ENCODE data around the gene TIGD6.

TIGD6 gene

GRCh38 chr5:150042459-150042858, 42.0 kb upstream of the TIGD6 start:
- Histone ChIP-seq H3K36me3 (ENCODE audit: low read length) (peaks cover 34% of the 10 kb centered on the region), H3K27me3 (ENCODE audit: low read length) (no peaks in the 10 kb centered on the region), H3K4me3 (ENCODE audit: insufficient read depth, low read length, poor library complexity, severe bottlenecking) (no peak overlapping the region), H4K20me1 (ENCODE audit: low read depth, low read length) (no peaks in the 10 kb centered on the region), H3K79me2 (ENCODE audit: insufficient read depth, low read length) (no peaks in the 10 kb centered on the region), H3K9me2 (replicated peaks; ENCODE audit: insufficient read depth, low read length) (no peaks in the 10 kb centered on the region), H3F3A (ENCODE audit: insufficient read depth) (no peaks in the 10 kb centered on the region), H3K4me2 (ENCODE audit: low read depth, low read length, poor library complexity, severe bottlenecking) (no peak overlapping the region), H3K9ac (ENCODE audit: low read length) (no peak overlapping the region), H2AFZ (ENCODE audit: low read depth, low read length, severe bottlenecking) (no peak overlapping the region), H3K9me3 (ENCODE audit: insufficient read depth, low read length) (no peaks in the 10 kb centered on the region), H3K27ac (ENCODE audit: low read depth, low read length) (no peak overlapping the region)
- TF ChIP-seq EZH2phosphoT487 (conservative IDR thresholded peaks at IDR 0.05; ENCODE audit: low read length) (no peak), CTCF (IDR thresholded peaks at IDR 0.05; ENCODE audit: insufficient read depth, low read length, poor library complexity, severe bottlenecking) (no peak)

- no peak overlapping the region for H3K4me3 ChIP-seq (ENCODE audit: insufficient read depth, low read length, poor library complexity, severe bottlenecking)
- no peaks in the 10 kb centered on the region for H3K79me2 ChIP-seq (ENCODE audit: insufficient read depth, low read length)
- H3K9me3 ChIP-seq (ENCODE audit: insufficient read depth, low read length) = no peaks in the 10 kb centered on the region
- no peak overlapping the region for H2AFZ ChIP-seq (ENCODE audit: low read depth, low read length, severe bottlenecking)
- H3K27me3 ChIP-seq (ENCODE audit: low read length) = no peaks in the 10 kb centered on the region
- TF ChIP-seq EZH2phosphoT487 (conservative IDR thresholded peaks at IDR 0.05; ENCODE audit: low read length) = no peak
- no peak overlapping the region for H3K9ac ChIP-seq (ENCODE audit: low read length)
- H3K36me3 ChIP-seq (ENCODE audit: low read length) = peaks cover 46% of the 10 kb centered on the region
- H3K27ac ChIP-seq (ENCODE audit: low read depth, low read length) = no peak overlapping the region
- H3K9me2 ChIP-seq (replicated peaks; ENCODE audit: insufficient read depth, low read length) = no peaks in the 10 kb centered on the region
- no peaks in the 10 kb centered on the region; the same call in 1 of the 2 replicates for H3F3A ChIP-seq (ENCODE audit: insufficient read depth)
- H3K4me2 ChIP-seq (ENCODE audit: low read depth, low read length, poor library complexity, severe bottlenecking) = no peak overlapping the region
- H4K20me1 ChIP-seq (ENCODE audit: low read depth, low read length) = no peaks in the 10 kb centered on the region
These were observed 38.1 kb upstream of the TIGD6 start for GRCh38 chr5:150038547-150038946.

GRCh38 chr5:150036513-150036912, 36.1 kb upstream of the TIGD6 start:
- TF ChIP-seq EZH2phosphoT487 (conservative IDR thresholded peaks at IDR 0.05; ENCODE audit: low read length) (no peak), CTCF (IDR thresholded peaks at IDR 0.05; ENCODE audit: insufficient read depth, low read length, poor library complexity, severe bottlenecking) (no peak)
- H3K27ac ChIP-seq (ENCODE audit: low read depth, low read length) = no peak overlapping the region

GRCh38 chr5:150035139-150035895, 34.9 kb upstream of the TIGD6 start:
- no peak overlapping the region for H3K4me3 ChIP-seq (ENCODE audit: insufficient read depth, low read length, poor library complexity, severe bottlenecking)
- no peak overlapping the region for H2AFZ ChIP-seq (ENCODE audit: low read depth, low read length, severe bottlenecking)
- TF ChIP-seq CTCF (IDR thresholded peaks at IDR 0.05; ENCODE audit: insufficient read depth, low read length, poor library complexity, severe bottlenecking) (no peak), EZH2phosphoT487 (conservative IDR thresholded peaks at IDR 0.05; ENCODE audit: low read length) (no peak)
- H3K4me2 ChIP-seq (ENCODE audit: low read depth, low read length, poor library complexity, severe bottlenecking) = no peak overlapping the region
- no peak overlapping the region for H3K27ac ChIP-seq (ENCODE audit: low read depth, low read length)
- H3K9me3 ChIP-seq (ENCODE audit: insufficient read depth, low read length) = no peaks in the 10 kb centered on the region
- peaks cover 42% of the 10 kb centered on the region; the same call in 1 of the 2 replicates for H3K36me3 ChIP-seq (ENCODE audit: low read length)
- no peaks in the 10 kb centered on the region for H3K27me3 ChIP-seq (ENCODE audit: low read length)
- H3F3A ChIP-seq (ENCODE audit: insufficient read depth) = no peaks in the 10 kb centered on the region; the same call in 1 of the 2 replicates
- no peaks in the 10 kb centered on the region for H3K9me2 ChIP-seq (replicated peaks; ENCODE audit: insufficient read depth, low read length)
- no peaks in the 10 kb centered on the region for H3K79me2 ChIP-seq (ENCODE audit: insufficient read depth, low read length)
- no peak overlapping the region for H3K9ac ChIP-seq (ENCODE audit: low read length)
- H4K20me1 ChIP-seq (ENCODE audit: low read depth, low read length) = no peaks in the 10 kb centered on the region

More at GRCh38 chr5:150036513-150036912, 36.1 kb upstream of the TIGD6 start:
- Histone ChIP-seq H3K9ac (ENCODE audit: low read length) (no peak overlapping the region), H3F3A (ENCODE audit: insufficient read depth) (no peaks in the 10 kb centered on the region; the same call in 1 of the 2 replicates), H4K20me1 (ENCODE audit: low read depth, low read length) (no peaks in the 10 kb centered on the region), H3K9me3 (ENCODE audit: insufficient read depth, low read length) (no peaks in the 10 kb centered on the region), H3K36me3 (ENCODE audit: low read length) (peaks cover 42% of the 10 kb centered on the region; the same call in 1 of the 2 replicates), H3K9me2 (replicated peaks; ENCODE audit: insufficient read depth, low read length) (no peaks in the 10 kb centered on the region), H2AFZ (ENCODE audit: low read depth, low read length, severe bottlenecking) (no peak overlapping the region), H3K79me2 (ENCODE audit: insufficient read depth, low read length) (no peaks in the 10 kb centered on the region), H3K27me3 (ENCODE audit: low read length) (no peaks in the 10 kb centered on the region), H3K4me3 (ENCODE audit: insufficient read depth, low read length, poor library complexity, severe bottlenecking) (no peak overlapping the region), H3K4me2 (ENCODE audit: low read depth, low read length, poor library complexity, severe bottlenecking) (no peak overlapping the region)
